HG03025 (cell line): ENCODE results near the gene MRPS25.
"Not testable (repeated sequence)": the region's sequence is repeated elsewhere in the genome, so short reads cannot be mapped to it uniquely, and the experiment has no call there.

Experiments
- ATAC-seq: cut with Tn5 transposase; IDR thresholded peaks from one replicate; pipeline ENCODE4 v1.9.1; 2021; ENCODE audit warnings: mild to moderate bottlenecking, moderate library complexity; ENCODE audit not compliant: unreplicated experiment, low FRiP score

The MRPS25 gene

GRCh38 chr3:15049584-15049983 is 15.5 kb downstream of the MRPS25 start:
- ATAC-seq: no peak

- no peak for ATAC-seq
These were observed 19.4 kb downstream of the MRPS25 start for GRCh38 chr3:15045667-15046066.

GRCh38 chr3:15044326-15044725 is 20.8 kb downstream of the MRPS25 start:
- ATAC-seq: no peak

- ATAC-seq: no peak
These were observed 21.5 kb downstream of the MRPS25 start for GRCh38 chr3:15043408-15044171.

- ATAC-seq: no peak
These were observed 22.2 kb downstream of the MRPS25 start for GRCh38 chr3:15042936-15043335.

GRCh38 chr3:15041950-15042349 is 23.2 kb downstream of the MRPS25 start:
- no peak for ATAC-seq

- no peak for ATAC-seq
These were observed 24.3 kb downstream of the MRPS25 start for GRCh38 chr3:15040844-15041243.

- ATAC-seq: no peak
These were observed 26.8 kb downstream of the MRPS25 start for GRCh38 chr3:15038306-15038705.

GRCh38 chr3:15033103-15033502 is 32.0 kb downstream of the MRPS25 start:
- ATAC-seq: no peak

- no peak for ATAC-seq
These were observed 32.5 kb downstream of the MRPS25 start for GRCh38 chr3:15032650-15033049.

GRCh38 chr3:15029625-15030024 is 35.5 kb downstream of the MRPS25 start:
- no peak for ATAC-seq

GRCh38 chr3:15023719-15024118 is 41.4 kb downstream of the MRPS25 start:
- no peak for ATAC-seq

- no peak for ATAC-seq
These were observed 41.9 kb downstream of the MRPS25 start for GRCh38 chr3:15023249-15023648.

- ATAC-seq: no peak
These were observed 47.9 kb downstream of the MRPS25 start for GRCh38 chr3:15017191-15017590.

- ATAC-seq: no peak
These were observed 49.7 kb downstream of the MRPS25 start for GRCh38 chr3:15015456-15015855.

- ATAC-seq: no peak
These were observed 50.3 kb downstream of the MRPS25 start for GRCh38 chr3:15014606-15015328.

GRCh38 chr3:15011174-15011573 is 53.9 kb downstream of the MRPS25 start:
- ATAC-seq: no peak

- no peak for ATAC-seq
These were observed 54.5 kb downstream of the MRPS25 start for GRCh38 chr3:15010664-15011063.

- no peak for ATAC-seq
These were observed 55.9 kb downstream of the MRPS25 start for GRCh38 chr3:15009167-15009566.

GRCh38 chr3:15007681-15008141 is 57.4 kb downstream of the MRPS25 start:
- ATAC-seq: no peak

GRCh38 chr3:14999182-14999581 is 65.9 kb downstream of the MRPS25 start:
- not testable (repeated sequence) for ATAC-seq
